ENCODE measurements around the gene SMIM12. TPM values are rescaled to one million over a fixed set of nuclear protein-coding genes. Genes with fewer than 3 reads are reported as not detected.

Gene SMIM12
- total and polyA plus RNA-seq, 4 experiments from 2014 or later, result 32.0 to 146 (median 55.8) TPM

GRCh38 chr1:34867415-34867814 is 7.9 kb upstream of the SMIM12 start:
- POLR2A ChIA-PET (ENCODE audit: partially characterized antibody), result interaction anchor here (1.3 to 3.4 kb wide), 2 partner anchors 14 to 18 kb away, joined by 7 to 25 read pairs; no protein-coding TSS in a partner anchor

GRCh38 chr1:34866762-34867109 is 7.2 kb upstream of the SMIM12 start:
- H3K27ac Mint-ChIP-seq, result peak overlapping the region in 4 of 7 donors; percentile 25 to 95 (median 68)
- peaks cover 7% of the 10 kb centered on the region in 2 donors for H3K27me3 Mint-ChIP-seq
- H3K4me1 ChIP-seq (ENCODE audit: insufficient read depth, low read length), result peaks cover 36% of the 10 kb centered on the region
- H3K27me3 ChIP-seq (ENCODE audit: insufficient read depth, low read length), result no peaks in the 10 kb centered on the region
- H3K36me3 ChIP-seq (ENCODE audit: insufficient read depth, low read length), result no peaks in the 10 kb centered on the region
- no peaks in the 10 kb centered on the region for H3K36me3 Mint-ChIP-seq
- CTCF ChIA-PET (ENCODE audit: partially characterized antibody), result interaction anchor here (0.8 to 5.9 kb wide), 14 partner anchors 8 to 164 kb away, joined by 3 to 57 read pairs (median 3); partner anchors contain the start of gene TMEM35B
- peaks cover 24 to 56% (median 34%) of the 10 kb centered on the region in 4 donors for H3K4me1 Mint-ChIP-seq
- no peak for DNase-seq
- H3K27ac ChIP-seq (ENCODE audit: low read depth, low read length), result peak overlapping the region; percentile 74
- H3K9me3 ChIP-seq (ENCODE audit: control insufficient read depth in 1 of 2, low read length in 2 of 2), result no peaks in the 10 kb centered on the region
- peak overlapping the region; percentile 61 to 69 for H3K4me3 ChIP-seq (ENCODE audit: low read length in 2 of 2)
- peak overlapping the region in 7 of 8 donors; percentile 30 to 92 (median 88) for H3K4me3 Mint-ChIP-seq
- intact Hi-C loops (cut with micrococcal nuclease), result loop anchor here (1.0 to 10.0 kb wide), 5 partner anchors 14 to 326 kb away; partner anchors contain the start of genes SFPQ, TMEM35B and ZMYM6
- H3K9me3 Mint-ChIP-seq, result peaks cover 0 to 3% (median 0%) of the 10 kb centered on the region in 8 donors
- POLR2A ChIA-PET (ENCODE audit: partially characterized antibody), result interaction anchor here (0.9 to 3.4 kb wide), 8 partner anchors 11 to 903 kb away, joined by 3 to 25 read pairs (median 4); partner anchors contain the start of genes CLSPN, SFPQ, TMEM35B and ZMYM6

More at GRCh38 chr1:34867415-34867814, 7.9 kb upstream of the SMIM12 start:
- Mint-ChIP-seq H3K27me3 (peaks cover 12 to 13% of the 10 kb centered on the region in 2 donors), H3K4me3 (peak overlapping the region; percentile 11 to 88 (median 44)), H3K4me1 (peaks cover 24 to 55% (median 33%) of the 10 kb centered on the region in 4 donors), H3K9me3 (peaks cover 0 to 3% (median 0%) of the 10 kb centered on the region in 8 donors), H3K36me3 (no peaks in the 10 kb centered on the region), H3K27ac (peak overlapping the region in 6 of 7 donors; percentile 43 to 88 (median 52))
- Histone ChIP-seq H3K36me3 (ENCODE audit: insufficient read depth, low read length) (no peaks in the 10 kb centered on the region), H3K9me3 (ENCODE audit: control insufficient read depth in 1 of 2, low read length in 2 of 2) (no peaks in the 10 kb centered on the region), H3K4me1 (ENCODE audit: insufficient read depth, low read length) (peaks cover 36% of the 10 kb centered on the region), H3K27me3 (ENCODE audit: insufficient read depth, low read length) (peaks cover 4% of the 10 kb centered on the region), H3K4me3 (ENCODE audit: low read length in 2 of 2) (no peak overlapping the region), H3K27ac (ENCODE audit: low read depth, low read length) (no peak overlapping the region)
- CTCF ChIA-PET (ENCODE audit: partially characterized antibody), result interaction anchor here (0.8 to 5.9 kb wide), 9 partner anchors 7 to 81 kb away, joined by 3 to 57 read pairs (median 4); partner anchors contain the start of gene SMIM12
- DNase-seq, result no peak
- intact Hi-C loops (cut with micrococcal nuclease), result loop anchor here (5.0 to 10.0 kb wide), 3 partner anchors 117 to 325 kb away; partner anchors contain the start of genes SFPQ, TMEM35B and ZMYM6

GRCh38 chr1:34865981-34866761 is 6.6 kb upstream of the SMIM12 start:
- no peaks in the 10 kb centered on the region for H3K27me3 ChIP-seq (ENCODE audit: insufficient read depth, low read length)
- intact Hi-C loops (cut with micrococcal nuclease), result loop anchor here (1.0 to 10.0 kb wide), 5 partner anchors 14 to 326 kb away; partner anchors contain the start of genes SFPQ, TMEM35B and ZMYM6
- H3K27ac ChIP-seq (ENCODE audit: low read depth, low read length), result peak overlapping the region; percentile 74
- H3K4me3 ChIP-seq (ENCODE audit: low read length in 2 of 2), result peak overlapping the region; percentile 61 to 69
- peaks cover 36% of the 10 kb centered on the region for H3K4me1 ChIP-seq (ENCODE audit: insufficient read depth, low read length)
- Mint-ChIP-seq H3K27me3 (peaks cover 1 to 3% of the 10 kb centered on the region in 2 donors), H3K4me3 (peak overlapping the region; percentile 85 to 92 (median 88)), H3K36me3 (no peaks in the 10 kb centered on the region), H3K27ac (peak overlapping the region; percentile 86 to 95 (median 92)), H3K4me1 (peaks cover 20 to 56% (median 34%) of the 10 kb centered on the region in 4 donors), H3K9me3 (peaks cover 0 to 3% (median 0%) of the 10 kb centered on the region in 8 donors)
- peak; percentile 85 to 92 (median 91) for DNase-seq
- H3K36me3 ChIP-seq (ENCODE audit: insufficient read depth, low read length), result no peaks in the 10 kb centered on the region
- POLR2A ChIA-PET (ENCODE audit: partially characterized antibody), result interaction anchor here (0.9 to 3.4 kb wide), 8 partner anchors 11 to 904 kb away, joined by 3 to 25 read pairs (median 4); partner anchors contain the start of genes CLSPN, SFPQ, TMEM35B and ZMYM6
- CTCF ChIA-PET (ENCODE audit: partially characterized antibody), result interaction anchor here (0.9 to 5.9 kb wide), 12 partner anchors 8 to 164 kb away, joined by 3 to 57 read pairs (median 4); partner anchors contain the start of gene TMEM35B
- H3K9me3 ChIP-seq (ENCODE audit: control insufficient read depth in 1 of 2, low read length in 2 of 2), result no peaks in the 10 kb centered on the region

- H3K4me1 Mint-ChIP-seq, result peaks cover 19 to 54% (median 36%) of the 10 kb centered on the region in 4 donors
- H3K36me3 Mint-ChIP-seq, result no peaks in the 10 kb centered on the region
- CTCF ChIA-PET (ENCODE audit: partially characterized antibody), result interaction anchor here (1.4 to 5.9 kb wide), 6 partner anchors 9 to 120 kb away, joined by 3 to 57 read pairs (median 6); partner anchors contain the start of gene TMEM35B
- Histone ChIP-seq H3K27me3 (ENCODE audit: insufficient read depth, low read length) (no peaks in the 10 kb centered on the region), H3K4me3 (ENCODE audit: low read length in 2 of 2) (peak overlapping the region in 1 of 2 donors; percentile 69), H3K36me3 (ENCODE audit: insufficient read depth, low read length) (no peaks in the 10 kb centered on the region), H3K27ac (ENCODE audit: low read depth, low read length) (peak overlapping the region; percentile 74), H3K4me1 (ENCODE audit: insufficient read depth, low read length) (peaks cover 36% of the 10 kb centered on the region), H3K9me3 (ENCODE audit: control insufficient read depth in 1 of 2, low read length in 2 of 2) (no peaks in the 10 kb centered on the region)
- H3K4me3 Mint-ChIP-seq, result peak overlapping the region in 5 of 8 donors; percentile 40 to 80 (median 54)
- intact Hi-C loops (cut with micrococcal nuclease), result loop anchor here (5.0 to 10.0 kb wide), 3 partner anchors 119 to 327 kb away; partner anchors contain the start of genes SFPQ, TMEM35B and ZMYM6
- POLR2A ChIA-PET (ENCODE audit: partially characterized antibody), result interaction anchor here (1.0 to 3.4 kb wide), 6 partner anchors 10 to 904 kb away, joined by 3 to 25 read pairs (median 4); partner anchors contain the start of genes CLSPN, TMEM35B and ZMYM6
- H3K27ac Mint-ChIP-seq, result peak overlapping the region in 2 of 7 donors; percentile 56 to 88
- DNase-seq, result no peak
- H3K9me3 Mint-ChIP-seq, result peaks cover 0 to 3% (median 0%) of the 10 kb centered on the region in 8 donors
- no peaks in the 10 kb centered on the region for H3K27me3 Mint-ChIP-seq
Measured at GRCh38 chr1:34865573-34865972, 6.0 kb upstream of the SMIM12 start.

GRCh38 chr1:34864759-34865158 is 5.2 kb upstream of the SMIM12 start:
- Mint-ChIP-seq H3K27ac (peak overlapping the region; percentile 42 to 91 (median 80)), H3K36me3 (peaks cover 0 to under 1% of the 10 kb centered on the region in 2 donors), H3K27me3 (no peaks in the 10 kb centered on the region), H3K4me1 (peaks cover 25 to 62% (median 43%) of the 10 kb centered on the region in 4 donors), H3K4me3 (peak overlapping the region; percentile 49 to 86 (median 78)), H3K9me3 (peaks cover 0 to 3% (median 0%) of the 10 kb centered on the region in 8 donors)
- intact Hi-C loops (cut with micrococcal nuclease), result loop anchor here (5.0 to 10.0 kb wide), 3 partner anchors 120 to 328 kb away; partner anchors contain the start of genes SFPQ, TMEM35B and ZMYM6
- ChIA-PET CTCF (ENCODE audit: partially characterized antibody) (interaction anchor here (1.2 to 5.9 kb wide), 3 partner anchors 10 to 120 kb away, joined by 5 to 57 read pairs (median 7); partner anchors contain the start of gene TMEM35B), POLR2A (ENCODE audit: partially characterized antibody) (interaction anchor here (3.4 kb wide), 1 partner anchor 12 kb away, joined by 25 read pairs; no protein-coding TSS in a partner anchor)
- peaks cover 43% of the 10 kb centered on the region for H3K4me1 ChIP-seq (ENCODE audit: insufficient read depth, low read length)
- no peak for DNase-seq
- no peaks in the 10 kb centered on the region for H3K9me3 ChIP-seq (ENCODE audit: control insufficient read depth in 1 of 2, low read length in 2 of 2)
- H3K36me3 ChIP-seq (ENCODE audit: insufficient read depth, low read length), result no peaks in the 10 kb centered on the region
- H3K4me3 ChIP-seq (ENCODE audit: low read length in 2 of 2), result no peak overlapping the region
- H3K27ac ChIP-seq (ENCODE audit: low read depth, low read length), result no peak overlapping the region
- no peaks in the 10 kb centered on the region for H3K27me3 ChIP-seq (ENCODE audit: insufficient read depth, low read length)

- H3K4me1 ChIP-seq (ENCODE audit: insufficient read depth, low read length), result peaks cover 51% of the 10 kb centered on the region
- H3K27me3 Mint-ChIP-seq, result no peaks in the 10 kb centered on the region
- H3K4me3 ChIP-seq (ENCODE audit: low read length in 2 of 2), result no peak overlapping the region
- CTCF ChIA-PET (ENCODE audit: partially characterized antibody), result interaction anchor here (5.9 kb wide), 1 partner anchor 11 kb away, joined by 57 read pairs; no protein-coding TSS in a partner anchor
- H3K36me3 Mint-ChIP-seq, result peaks cover 0 to 7% of the 10 kb centered on the region in 2 donors
- POLR2A ChIA-PET (ENCODE audit: partially characterized antibody), result no interaction called here
- peaks cover 0 to 3% (median 0%) of the 10 kb centered on the region in 8 donors for H3K9me3 Mint-ChIP-seq
- peak overlapping the region in 7 of 8 donors; percentile 1 to 86 (median 49) for H3K4me3 Mint-ChIP-seq
- peaks cover 34 to 74% (median 51%) of the 10 kb centered on the region in 4 donors for H3K4me1 Mint-ChIP-seq
- no peaks in the 10 kb centered on the region for H3K27me3 ChIP-seq (ENCODE audit: insufficient read depth, low read length)
- intact Hi-C loops (cut with micrococcal nuclease), result loop anchor here (10.0 kb wide), 1 partner anchor 121 kb away; the partner anchor contains the start of gene TMEM35B
- no peaks in the 10 kb centered on the region for H3K36me3 ChIP-seq (ENCODE audit: insufficient read depth, low read length)
- no peak overlapping the region for H3K27ac ChIP-seq (ENCODE audit: low read depth, low read length)
- no peaks in the 10 kb centered on the region for H3K9me3 ChIP-seq (ENCODE audit: control insufficient read depth in 1 of 2, low read length in 2 of 2)
- DNase-seq, result peak in 2 of 5 donors; percentile 19 to 34
- peak overlapping the region; percentile 1 to 91 (median 54) for H3K27ac Mint-ChIP-seq
Measured at GRCh38 chr1:34863501-34863900, 4.0 kb upstream of the SMIM12 start.
